ENCODE measurements around the gene PRDM16.

PRDM16 gene

GRCh38 chr1:3432306-3432705 lies 363.3 kb downstream of the PRDM16 start:
- DNase-seq (ENCODE audit: low read depth), result no peak

GRCh38 chr1:3433076-3433475 lies 364.1 kb downstream of the PRDM16 start:
- DNase-seq (ENCODE audit: low read depth), result no peak

GRCh38 chr1:3433596-3434320 lies 364.8 kb downstream of the PRDM16 start:
- DNase-seq (ENCODE audit: low read depth), result no peak

GRCh38 chr1:3434406-3435110 lies 365.6 kb downstream of the PRDM16 start:
- DNase-seq (ENCODE audit: low read depth), result no peak

GRCh38 chr1:3435666-3436065 lies 366.7 kb downstream of the PRDM16 start:
- DNase-seq (ENCODE audit: low read depth), result no peak

- no peak for DNase-seq (ENCODE audit: low read depth)
These were observed 367.4 kb downstream of the PRDM16 start for GRCh38 chr1:3436451-3436850.

GRCh38 chr1:3436901-3437300 lies 367.9 kb downstream of the PRDM16 start:
- no peak for DNase-seq (ENCODE audit: low read depth)

- no peak for DNase-seq (ENCODE audit: low read depth)
These were observed 369.7 kb downstream of the PRDM16 start for GRCh38 chr1:3438661-3439180.

GRCh38 chr1:3439346-3440299 lies 370.6 kb downstream of the PRDM16 start:
- DNase-seq (ENCODE audit: low read depth), result no peak

GRCh38 chr1:3440300-3440681 lies 371.3 kb downstream of the PRDM16 start:
- no peak for DNase-seq (ENCODE audit: low read depth)

- no peak for DNase-seq (ENCODE audit: low read depth)
These were observed 371.9 kb downstream of the PRDM16 start for GRCh38 chr1:3440711-3441409.

- DNase-seq (ENCODE audit: low read depth), result no peak
These were observed 372.4 kb downstream of the PRDM16 start for GRCh38 chr1:3441410-3441847.

GRCh38 chr1:3441880-3442279 lies 372.9 kb downstream of the PRDM16 start:
- no peak for DNase-seq (ENCODE audit: low read depth)

GRCh38 chr1:3442331-3442730 lies 373.3 kb downstream of the PRDM16 start:
- DNase-seq (ENCODE audit: low read depth), result no peak

GRCh38 chr1:3442901-3443300 lies 373.9 kb downstream of the PRDM16 start:
- no peak for DNase-seq (ENCODE audit: low read depth)

GRCh38 chr1:3443807-3444206 lies 374.8 kb downstream of the PRDM16 start:
- no peak for DNase-seq (ENCODE audit: low read depth)

- DNase-seq (ENCODE audit: low read depth), result no peak
These were observed 375.3 kb downstream of the PRDM16 start for GRCh38 chr1:3444298-3444697.

- no peak for DNase-seq (ENCODE audit: low read depth)
These were observed 375.7 kb downstream of the PRDM16 start for GRCh38 chr1:3444736-3445135.

- DNase-seq (ENCODE audit: low read depth), result no peak
These were observed 381.3 kb downstream of the PRDM16 start for GRCh38 chr1:3450202-3450863.

- no peak for DNase-seq (ENCODE audit: low read depth)
These were observed 382.0 kb downstream of the PRDM16 start for GRCh38 chr1:3450983-3451382.

Measured in stimulated activated CD8-positive, alpha-beta memory T cell treated with anti-CD3 and anti-CD28 coated beads, Interleukin-15, amount 100 ng/mL, for 24 hours (primary cell).